Measurements from ENCODE around the gene ALKAL2.
A peak's percentile ranks its signal among the peaks of the same experiment; 100 is the strongest.

Gene ALKAL2

DNA sequence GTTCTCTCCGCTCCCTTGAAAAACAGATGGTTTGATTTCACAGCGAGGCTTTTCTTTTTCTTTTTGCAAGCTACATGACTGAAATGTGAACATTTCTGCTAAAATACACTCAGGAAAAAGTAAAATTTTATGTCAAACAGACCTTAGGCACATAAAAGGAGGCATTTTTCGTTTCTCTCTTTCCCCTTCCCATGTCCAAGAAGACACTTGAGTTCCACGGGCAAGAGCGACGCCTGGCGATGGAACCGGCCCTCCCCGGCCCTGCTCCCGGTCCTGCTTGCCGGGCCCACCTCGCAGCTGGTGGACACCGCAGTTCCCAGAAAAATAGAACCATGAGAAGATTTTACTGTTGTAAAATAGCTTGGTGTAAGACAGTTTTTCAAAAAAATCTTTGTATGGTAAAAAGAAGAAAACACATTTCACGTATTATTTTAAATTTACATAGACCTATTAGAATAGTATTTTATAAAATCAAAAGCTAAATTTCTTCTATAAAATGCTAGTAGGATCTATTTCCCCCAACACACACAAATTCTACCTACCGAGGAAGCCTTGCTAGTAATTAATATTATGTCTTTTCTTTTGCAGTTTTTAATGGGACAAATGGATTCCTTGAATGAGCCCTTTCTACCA, 2.3 kb upstream of the ALKAL2 start:
- peak; percentile 13 to 18 for DNase-seq (ENCODE audit: low read depth in 2 of 2)

DNA sequence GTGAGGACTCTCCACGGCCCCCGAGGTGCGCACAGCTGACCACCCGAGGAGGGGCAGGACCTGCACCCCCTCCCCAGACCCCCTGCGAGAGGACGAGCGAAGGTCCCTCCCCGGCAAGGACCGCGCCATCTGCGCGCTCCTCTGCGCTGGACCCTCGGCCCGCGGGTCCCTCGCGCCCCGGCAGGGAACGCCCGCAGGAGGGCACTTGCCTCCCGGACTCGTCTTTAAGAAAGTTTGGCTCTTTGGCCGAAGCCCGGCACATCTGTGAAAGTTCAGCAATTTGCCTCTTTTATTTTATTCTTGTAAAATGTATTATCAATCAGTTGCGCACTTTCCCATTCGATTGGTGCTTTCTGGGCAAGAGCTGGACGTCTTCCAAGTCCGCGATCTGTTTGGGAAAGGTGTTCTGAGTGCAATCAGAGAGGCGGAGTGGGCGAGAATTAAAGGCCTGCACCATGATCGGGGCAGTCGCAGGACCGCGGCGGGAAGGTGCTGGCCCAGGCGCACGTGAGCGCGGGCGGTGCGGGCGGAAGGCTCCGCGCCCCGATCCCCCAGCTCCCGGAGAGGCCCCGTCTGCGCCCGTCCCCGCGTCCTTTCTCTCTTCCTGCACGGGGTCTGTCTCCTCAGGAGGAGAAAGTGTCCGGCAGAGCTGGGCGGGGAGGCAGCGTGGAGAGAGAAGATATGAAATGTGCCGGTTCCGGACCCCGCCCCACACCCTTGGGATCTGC, 1.6 kb upstream of the ALKAL2 start:
- no peak for DNase-seq (ENCODE audit: low read depth in 2 of 2)

DNA sequence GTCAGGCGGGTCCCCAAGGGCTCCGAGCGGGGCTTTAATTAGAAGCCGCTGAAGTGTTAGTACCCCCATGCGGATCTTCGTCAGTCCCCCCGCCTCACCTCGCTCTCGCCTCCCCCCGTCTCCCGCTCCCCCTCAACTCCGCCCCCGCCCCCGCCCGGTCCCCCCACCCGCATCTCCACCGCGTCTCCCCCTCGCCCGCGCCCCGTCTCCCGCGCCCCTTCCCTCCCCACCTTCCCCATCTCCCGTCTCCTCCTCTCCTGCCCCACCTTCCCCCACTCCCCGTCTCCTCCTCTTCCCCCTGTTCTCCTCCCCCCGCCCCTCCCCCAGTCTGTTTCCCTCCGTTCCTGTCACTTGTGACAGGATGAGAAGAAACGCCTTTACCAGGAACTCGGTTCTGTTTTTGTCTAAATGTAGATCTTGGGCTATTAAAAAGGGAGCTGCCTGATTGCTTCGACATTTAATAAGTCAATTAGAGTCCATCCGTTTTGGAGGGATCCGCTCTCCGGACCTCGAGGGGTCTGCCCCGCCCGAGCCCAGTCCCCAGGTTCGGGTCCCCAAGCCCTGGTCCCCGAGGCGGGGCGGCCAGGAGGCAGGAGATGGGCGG, 969 bp upstream of the ALKAL2 start:
- no peak for DNase-seq (ENCODE audit: low read depth in 2 of 2)

DNA sequence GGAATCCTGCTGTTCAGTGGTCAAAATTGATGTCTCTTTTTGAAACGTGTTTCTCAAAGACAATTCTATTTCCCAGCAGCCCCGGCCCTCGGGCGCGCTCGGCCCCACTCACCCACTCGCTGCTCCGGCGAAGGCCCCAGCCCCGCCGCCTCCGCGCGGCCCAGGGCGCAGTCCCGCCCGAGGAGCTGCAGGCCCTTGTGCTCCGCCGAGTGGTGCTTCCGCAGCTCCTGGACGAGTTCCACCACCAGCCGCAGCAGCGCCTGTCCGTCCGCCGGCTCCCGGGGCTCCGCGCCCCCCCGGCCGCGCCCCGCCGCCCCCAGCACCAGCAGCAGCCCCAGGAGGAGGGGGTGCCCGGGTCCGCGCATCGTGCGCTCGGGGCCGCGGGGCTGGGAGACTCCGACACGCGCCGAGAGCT, 413 bp downstream of the ALKAL2 start:
- no peak for DNase-seq (ENCODE audit: low read depth in 2 of 2)

DNA sequence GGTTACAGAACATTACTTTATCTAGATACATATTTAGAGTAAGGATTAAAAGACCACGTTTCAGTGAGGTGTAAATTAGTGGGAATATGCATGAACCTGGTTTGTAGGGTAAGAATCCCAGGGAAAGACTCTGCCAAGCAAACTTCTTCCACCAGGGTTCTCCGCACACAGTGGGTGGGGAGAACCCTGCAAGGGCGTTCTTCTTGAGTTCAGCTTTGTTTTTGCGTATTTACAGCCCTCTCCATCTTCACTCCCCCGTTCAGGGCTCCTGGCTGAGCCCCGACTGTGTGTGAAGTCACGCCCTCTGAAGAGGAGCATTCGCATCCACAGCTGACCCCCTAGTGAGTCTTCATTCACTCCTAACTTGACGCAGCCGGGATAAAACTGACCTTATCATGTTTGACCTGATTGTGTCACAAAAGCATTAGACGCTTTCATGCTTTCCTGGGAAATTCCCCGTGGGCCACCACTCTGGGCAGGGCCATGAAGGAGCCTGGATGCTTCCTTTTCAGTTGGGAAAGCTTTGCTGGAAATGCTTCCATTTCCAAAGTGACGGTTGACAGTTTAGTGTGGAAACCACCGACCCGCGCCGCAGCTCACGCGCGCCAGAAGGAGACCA, 1.0 kb downstream of the ALKAL2 start:
- no peak for DNase-seq (ENCODE audit: low read depth in 2 of 2)

DNA sequence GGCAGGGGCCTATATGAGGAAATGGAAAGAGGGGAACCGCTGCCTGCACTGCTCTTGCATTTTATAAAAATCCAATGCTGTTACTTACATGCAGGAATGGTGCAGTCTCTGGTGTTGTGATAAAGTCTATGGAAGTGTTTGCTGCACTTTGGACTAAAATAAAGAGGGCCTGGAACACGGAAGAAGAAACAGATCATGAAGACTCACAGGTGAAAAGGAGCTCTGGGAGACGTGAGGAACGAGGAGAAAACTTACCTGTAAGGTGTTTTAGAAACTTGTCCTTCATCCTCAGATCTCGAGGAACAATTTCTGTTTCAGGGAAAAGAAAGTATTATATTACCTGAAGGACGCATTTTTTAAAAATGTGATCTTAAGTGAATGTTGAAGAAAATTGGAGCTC, 1.9 kb downstream of the ALKAL2 start:
- DNase-seq (ENCODE audit: low read depth in 2 of 2) = no peak

DNA sequence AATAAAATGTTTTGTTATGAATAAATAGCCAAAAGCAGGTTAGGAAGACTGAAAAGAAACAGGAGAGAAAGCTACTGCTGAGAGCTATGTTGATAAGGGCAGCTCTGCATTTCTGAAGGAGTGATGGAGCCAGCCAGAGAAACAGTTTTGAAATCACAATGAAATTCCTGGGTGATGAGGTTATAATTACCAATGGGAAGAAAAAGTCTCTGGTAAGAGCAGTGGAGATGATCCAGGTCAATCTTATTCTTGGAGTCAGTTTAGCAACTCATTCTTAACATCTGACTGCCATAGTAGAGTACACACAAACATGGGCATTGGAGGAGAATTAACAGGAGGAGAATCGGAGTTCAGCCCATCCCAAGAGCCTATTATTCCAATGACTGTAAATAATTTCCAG, 2.4 kb downstream of the ALKAL2 start:
- DNase-seq (ENCODE audit: low read depth in 2 of 2) = peak; percentile 43 to 44

DNA sequence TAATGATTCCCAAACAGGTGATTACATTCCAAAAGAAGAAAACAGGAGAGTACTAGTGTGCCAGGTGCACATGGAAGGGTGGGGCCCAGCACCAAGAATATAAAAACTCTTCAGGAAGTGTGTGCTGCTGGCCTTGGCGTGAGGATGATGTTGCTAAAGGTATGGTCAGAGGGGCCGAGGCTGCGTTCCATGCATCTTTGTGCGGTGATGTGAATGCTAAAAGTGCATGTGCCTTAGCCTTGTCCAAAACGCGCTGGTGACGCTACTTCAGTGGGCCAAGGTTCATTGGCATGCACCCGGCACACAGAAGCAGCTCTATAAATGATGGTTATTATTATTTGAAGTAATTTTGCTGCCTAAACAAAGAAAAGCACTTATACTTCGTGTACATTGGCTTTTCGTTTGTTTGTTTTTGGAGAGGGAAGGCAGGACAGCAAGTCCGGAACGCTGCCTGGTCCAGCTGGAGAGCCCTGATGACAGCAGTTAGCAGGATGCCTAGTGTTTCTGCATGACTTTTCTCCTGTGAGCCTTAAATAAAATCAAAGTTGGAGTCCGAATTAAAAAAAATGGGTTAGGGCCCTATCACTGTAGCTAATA, 2.9 kb downstream of the ALKAL2 start:
- DNase-seq (ENCODE audit: low read depth in 2 of 2) = no peak

DNA sequence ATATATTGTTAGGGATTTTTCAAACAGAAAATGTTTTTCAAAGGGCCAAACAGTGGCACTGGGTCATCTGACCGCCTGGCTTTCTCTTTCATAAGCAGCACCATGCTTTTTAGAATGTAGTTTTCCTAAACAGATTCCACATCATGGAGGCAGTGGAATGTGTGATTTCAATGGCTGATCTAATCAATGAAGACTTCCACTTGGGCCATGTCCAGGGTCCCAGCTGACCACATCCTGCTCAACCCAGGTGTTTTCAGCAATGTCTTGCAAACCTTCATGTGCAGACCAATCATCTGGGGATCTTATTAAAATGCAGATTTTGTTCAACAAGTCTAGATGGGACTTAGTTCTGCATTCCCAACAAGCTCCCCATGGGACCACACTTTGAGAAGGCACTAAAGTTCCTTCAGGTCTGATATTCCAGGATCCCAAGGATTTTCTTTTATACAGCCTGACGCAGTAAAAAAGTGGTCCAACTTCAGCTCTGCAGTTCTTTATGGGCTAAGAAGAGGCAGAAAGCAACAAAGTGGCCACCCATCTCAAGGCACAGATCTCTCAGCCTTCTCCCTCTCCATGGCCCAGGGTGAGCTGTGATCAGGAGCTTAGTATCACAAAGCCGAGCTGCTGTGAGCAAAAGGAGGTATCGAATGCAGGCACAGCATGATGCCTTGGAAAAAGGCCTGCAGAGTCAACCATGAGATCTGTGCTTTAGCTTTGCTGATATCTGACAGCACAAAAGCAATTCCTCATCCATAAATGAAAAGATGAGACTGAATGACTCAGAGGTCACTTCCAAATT, 3.7 kb downstream of the ALKAL2 start:
- DNase-seq (ENCODE audit: low read depth in 2 of 2) = peak in 1 of 2 experiments; percentile 1

DNA sequence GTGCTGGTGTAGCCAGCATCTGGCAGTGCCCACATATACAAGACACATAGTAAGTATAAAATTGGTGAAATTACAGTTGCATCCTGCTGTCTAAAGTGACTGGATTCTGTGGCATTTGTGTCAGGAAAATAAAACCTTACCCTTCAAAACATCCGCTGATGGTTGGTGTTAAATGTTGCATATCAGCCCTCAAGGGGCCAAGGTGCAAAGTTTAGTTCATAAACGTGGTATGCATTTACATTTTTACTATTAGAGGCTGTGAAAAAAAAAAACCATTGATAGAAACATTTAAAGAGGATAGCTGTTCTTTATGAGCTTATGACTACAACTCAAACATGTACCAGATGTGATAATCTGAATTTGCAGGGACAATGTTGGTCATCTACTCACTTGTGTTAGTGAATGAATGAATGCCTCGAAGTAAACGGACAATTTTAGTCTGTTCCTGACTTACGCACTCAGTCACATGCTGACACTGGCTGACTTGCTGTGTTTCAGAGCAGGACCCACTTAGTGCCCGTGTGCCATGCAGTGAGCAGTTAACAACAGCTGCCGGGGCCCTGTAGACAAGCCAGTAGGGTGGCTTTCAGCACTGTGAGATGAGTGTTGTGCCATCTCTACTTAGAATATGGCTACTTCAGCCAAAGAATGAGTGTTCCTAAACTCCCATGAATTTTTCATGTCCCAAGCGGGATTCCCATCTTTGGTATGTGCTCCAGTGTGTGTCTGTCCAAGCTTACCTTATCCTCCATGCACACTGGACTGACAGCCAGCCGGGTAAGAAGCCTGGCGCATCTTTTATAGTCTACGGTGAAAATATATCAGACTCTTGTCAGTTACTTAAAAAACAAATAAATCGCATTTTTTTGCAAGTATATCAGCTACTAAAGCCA, 5.3 kb downstream of the ALKAL2 start:
- DNase-seq (ENCODE audit: low read depth in 2 of 2) = no peak

DNA sequence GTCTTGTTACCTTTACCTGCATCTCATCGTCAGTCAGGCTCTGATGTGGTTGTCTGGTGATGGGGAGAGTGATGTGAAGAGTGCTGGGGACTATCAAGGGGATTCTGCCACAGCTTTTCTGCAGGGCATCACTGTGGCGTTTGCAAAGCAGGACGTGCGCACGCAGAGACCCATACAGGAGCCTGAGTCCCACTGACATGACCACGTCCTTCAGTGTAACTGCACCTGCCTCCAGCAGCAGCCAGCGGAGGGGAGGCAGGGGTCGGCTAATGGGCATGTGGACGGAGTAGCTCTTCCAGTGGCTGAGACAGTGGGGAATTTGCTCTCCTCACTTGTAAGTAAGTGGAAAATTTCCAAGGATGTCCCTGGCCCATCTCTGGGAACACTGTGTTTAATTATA, 6.5 kb downstream of the ALKAL2 start:
- DNase-seq (ENCODE audit: low read depth in 2 of 2) = no peak

DNA sequence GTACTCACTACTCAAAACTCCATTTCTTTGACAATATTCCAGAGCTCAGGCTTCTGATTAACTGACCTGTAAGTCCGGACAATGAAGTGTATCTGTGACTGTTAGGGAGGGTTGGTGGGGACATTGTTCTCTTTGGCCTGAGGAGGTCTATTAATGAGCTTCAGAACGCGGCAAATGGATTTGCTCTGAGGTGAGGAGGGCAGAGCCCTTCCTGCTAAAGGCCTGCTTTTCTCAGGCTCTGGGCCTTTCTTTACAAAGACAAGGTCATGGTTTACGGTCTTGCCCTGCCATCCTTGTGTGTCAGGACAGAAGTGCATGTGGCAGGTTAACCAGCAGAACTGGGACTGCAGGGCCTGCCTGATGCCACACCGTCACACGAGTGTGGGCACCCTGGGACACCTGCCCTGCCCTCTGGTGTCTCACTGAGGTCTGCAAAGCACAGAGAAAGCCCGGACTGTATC, 7.2 kb downstream of the ALKAL2 start:
- DNase-seq (ENCODE audit: low read depth in 2 of 2) = no peak

DNA sequence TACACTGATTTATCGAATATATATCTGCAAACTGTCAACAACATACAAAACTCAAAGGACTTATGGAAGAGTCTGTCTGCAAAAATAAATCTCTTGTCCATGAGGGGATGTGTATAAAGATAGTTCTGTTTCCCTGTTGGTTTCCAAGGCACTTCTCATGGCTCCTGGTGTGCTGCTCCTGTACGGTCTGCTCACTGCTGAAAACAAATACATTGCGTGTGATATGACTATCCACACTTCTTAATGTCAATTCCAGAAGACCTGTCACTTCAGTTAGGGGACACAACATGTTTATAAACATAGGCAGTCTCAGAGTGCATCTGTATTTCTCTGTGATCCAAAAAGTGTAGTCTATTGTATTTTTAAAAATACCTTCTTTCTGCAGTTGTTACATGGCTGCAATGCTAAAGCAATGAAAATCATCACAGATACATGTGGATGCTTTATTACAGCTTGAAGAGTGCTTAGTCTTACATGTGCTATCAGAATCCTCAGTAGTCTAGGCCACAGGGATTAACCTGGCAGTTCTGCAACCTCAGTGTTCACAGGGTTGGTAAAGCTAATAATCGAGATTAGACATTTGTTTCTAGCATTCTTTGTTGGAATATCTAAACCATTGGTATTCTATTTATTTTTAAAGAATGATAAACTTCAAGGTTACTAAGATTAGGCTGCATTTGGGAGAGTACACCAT, 7.8 kb downstream of the ALKAL2 start:
- DNase-seq (ENCODE audit: low read depth in 2 of 2) = no peak

DNA sequence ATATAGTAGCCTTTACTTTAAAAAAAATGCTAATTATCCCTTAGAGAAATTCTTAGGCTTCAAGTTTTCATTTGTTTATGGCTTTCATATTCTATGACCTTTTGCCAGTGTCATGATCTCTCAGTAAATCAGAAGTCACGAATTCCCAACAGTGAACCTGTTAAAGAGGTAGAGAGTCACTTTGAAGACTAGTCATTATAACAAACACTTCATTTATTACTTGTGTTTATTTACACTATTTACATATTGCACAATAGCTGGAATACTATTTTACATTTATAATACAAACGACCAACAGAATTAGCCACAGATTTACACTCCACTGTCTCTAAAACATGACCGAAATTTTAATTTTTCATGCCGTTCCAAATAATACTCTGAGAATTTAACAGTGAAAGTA, 8.5 kb downstream of the ALKAL2 start:
- DNase-seq (ENCODE audit: low read depth in 2 of 2) = no peak

DNA sequence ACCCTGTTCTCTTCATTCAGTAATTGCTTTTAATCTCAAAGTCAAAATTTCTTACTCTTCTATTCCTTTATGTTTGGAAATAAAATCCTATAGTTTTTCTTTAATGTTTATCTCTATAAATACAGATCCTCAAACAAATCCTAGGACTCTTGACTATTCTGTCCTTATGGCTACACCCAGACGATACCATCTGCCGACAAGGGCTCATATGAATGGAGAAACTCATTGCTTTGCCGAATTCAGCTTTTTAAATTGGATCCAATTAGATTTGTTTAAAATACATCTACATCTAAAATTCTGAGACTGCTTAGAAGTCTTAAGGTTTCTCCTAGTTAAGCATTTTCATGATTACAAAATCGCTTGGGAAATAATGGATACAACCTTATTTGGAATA, 9.0 kb downstream of the ALKAL2 start:
- no peak for DNase-seq (ENCODE audit: low read depth in 2 of 2)

DNA sequence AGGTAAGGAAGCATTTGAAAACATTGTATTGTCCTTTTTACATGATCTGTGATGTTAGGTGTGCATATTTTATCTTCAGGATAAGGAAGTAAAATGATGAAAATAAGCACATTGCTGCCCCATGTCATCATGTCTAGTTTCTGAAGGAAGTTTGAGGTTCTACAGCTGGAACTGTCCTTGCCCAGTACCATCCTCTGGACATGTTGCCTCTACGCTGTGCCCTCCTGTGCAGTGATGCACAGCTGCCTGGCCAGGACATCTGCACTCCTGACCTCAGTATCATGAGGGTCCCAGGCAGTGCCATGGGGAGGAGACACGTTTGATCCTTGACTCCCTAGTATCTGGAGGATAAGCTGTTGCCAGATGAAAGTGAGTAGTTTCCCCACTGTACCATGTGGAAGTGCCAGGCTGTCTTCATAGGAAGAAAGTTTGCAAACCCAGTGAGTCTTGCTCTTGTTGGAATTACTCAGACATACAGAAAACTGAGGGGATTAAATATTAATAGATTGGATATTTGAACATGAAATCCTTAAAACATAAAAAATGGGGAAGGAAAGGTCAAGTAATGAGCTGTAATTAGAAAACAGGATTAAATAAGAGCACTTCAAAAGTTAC, 9.5 kb downstream of the ALKAL2 start:
- no peak for DNase-seq (ENCODE audit: low read depth in 2 of 2)

DNA sequence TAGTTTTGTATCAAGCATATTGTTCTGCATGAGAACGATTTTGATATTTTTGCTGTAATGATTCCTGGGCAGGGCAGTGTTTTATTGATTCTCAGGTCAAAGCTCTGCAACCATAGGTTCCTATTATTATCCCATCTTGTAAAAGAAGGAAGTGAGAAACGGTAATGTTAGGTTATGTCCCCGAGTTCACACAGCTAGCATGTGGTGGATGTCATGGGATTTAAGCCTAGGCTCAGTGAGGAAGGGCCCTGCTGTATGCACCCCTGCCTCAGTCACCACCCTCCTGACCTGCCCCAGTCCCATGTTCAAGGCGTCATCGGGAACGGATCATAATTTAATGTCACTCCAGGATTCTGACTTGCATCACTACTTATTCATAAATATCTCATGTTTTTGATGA, 12.4 kb downstream of the ALKAL2 start:
- DNase-seq (ENCODE audit: low read depth in 2 of 2) = no peak

DNA sequence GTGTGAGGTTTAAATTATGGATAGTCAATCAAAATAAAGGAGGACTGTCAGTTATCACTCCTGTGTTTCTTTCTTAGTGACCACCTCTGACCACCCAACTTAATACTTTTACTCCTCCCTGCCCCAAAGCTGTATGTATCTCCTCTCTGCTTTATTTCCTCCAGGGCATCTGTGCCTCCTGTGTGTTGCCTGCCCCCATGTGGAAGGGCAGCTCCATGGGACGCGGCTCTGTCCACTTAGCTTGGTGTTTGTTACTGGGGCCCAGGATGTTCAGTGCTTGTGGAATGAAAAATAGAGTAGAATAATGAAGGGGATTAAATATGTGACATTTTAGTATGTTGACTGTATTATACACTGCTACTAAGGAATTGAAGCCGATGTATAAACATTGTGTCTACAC, 13.4 kb downstream of the ALKAL2 start:
- DNase-seq (ENCODE audit: low read depth in 2 of 2) = no peak

DNA sequence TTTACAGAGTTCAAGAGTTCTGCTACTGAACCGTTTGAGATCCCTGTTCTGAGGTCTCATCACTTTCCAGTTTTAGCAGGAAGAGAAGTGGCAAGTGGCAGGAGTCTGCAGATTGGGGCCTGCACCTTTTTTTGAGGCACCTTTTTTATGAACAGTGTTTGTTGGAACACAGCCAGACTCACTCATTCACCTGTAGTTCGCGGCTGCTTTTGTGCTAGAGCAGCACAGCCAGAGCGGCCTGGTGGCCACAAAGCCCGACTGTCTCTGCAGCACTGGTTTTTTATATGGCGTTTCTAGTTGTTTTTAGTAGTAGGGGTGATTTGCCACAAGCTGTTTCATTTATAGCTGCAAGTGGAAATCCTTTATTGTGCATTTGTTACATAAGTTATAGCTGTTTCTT, 14.6 kb downstream of the ALKAL2 start:
- no peak for DNase-seq (ENCODE audit: low read depth in 2 of 2)
